GM19455 (cell line): Measurements from ENCODE around the gene ZCCHC14.
A peak's percentile ranks its signal among the peaks of the same experiment; 100 is the strongest.

Experiments used
- ATAC-seq: cut with Tn5 transposase; IDR thresholded peaks from one replicate; pipeline ENCODE4 v1.9.1; 2021; ENCODE audit not compliant: unreplicated experiment

Gene ZCCHC14

GRCh38 chr16:87492721-87493607 is at the start of gene ZCCHC14:
TSS of gene ZCCHC14 (minus strand) at chr16:87493024. CDS start at chr16:87492238, 786 bp downstream.
- ATAC-seq, result peak; percentile 84

DNA sequence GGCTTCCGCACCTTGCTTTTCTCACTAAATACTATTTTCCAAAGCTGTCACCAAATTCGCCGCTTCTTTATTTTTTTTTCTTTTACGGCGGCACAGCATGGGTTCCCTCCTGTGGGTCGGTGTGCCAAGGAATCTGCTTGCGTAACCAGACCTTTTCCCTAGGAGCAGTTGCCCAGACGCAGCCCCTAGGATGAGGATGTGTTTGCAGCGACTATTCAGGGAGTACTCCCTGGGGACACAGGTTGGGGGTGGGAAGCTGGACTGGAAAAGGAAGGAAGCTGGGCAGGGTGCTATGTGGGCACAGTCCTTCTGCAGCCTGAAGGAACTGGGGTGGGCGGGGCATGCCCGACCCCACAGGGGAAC is 49.0 kb upstream of the ZCCHC14 start:
- no peak for ATAC-seq

- ATAC-seq, result no peak
These were observed 48.5 kb upstream of the ZCCHC14 start for GRCh38 chr16:87541147-87541871.

- ATAC-seq, result no peak
These were observed 48.0 kb upstream of the ZCCHC14 start for GRCh38 chr16:87540897-87541146.

DNA sequence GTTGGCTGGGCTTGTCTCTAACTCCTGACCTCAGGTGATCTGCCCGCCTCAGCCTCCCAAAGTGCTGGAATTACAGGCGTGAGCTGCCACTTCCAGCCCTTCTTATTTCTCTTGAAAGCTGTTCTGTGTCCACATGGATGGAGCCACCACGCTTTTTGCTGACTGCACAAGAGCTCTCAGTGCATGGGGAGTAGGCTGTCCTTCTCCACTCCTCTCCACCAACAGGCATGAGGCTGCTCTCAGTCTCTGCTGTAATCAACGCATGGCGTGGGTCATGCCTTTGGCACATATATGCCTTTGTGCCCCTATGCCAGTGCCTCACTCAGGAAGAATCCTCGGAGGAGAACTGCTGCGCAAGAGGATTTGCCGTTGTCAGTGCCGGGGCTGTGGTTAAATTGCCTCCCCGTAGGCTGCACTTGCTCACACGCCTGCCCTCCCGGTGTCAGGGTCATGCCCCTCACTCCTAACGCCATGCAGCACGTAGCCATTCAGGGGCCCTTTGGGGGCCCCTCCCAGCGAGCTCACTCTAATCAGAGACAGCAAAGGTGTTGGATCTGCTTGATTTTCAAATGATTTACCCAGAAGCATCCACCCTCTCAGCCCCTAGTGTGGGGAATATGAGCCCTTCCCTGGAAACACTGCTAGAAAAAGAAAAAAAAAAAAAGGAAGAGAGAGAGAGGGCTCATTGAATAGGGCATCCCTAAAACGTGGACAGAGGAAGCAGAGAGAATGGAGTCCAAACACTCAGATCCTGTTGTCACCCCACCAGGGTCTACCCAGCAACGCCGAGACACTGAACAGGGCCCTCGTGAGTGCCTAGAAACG is 47.5 kb upstream of the ZCCHC14 start:
- no peak for ATAC-seq

- ATAC-seq, result no peak
These were observed 46.3 kb upstream of the ZCCHC14 start for GRCh38 chr16:87539113-87539512.

GRCh38 chr16:87538594-87538993 is 45.8 kb upstream of the ZCCHC14 start:
- ATAC-seq, result no peak

DNA sequence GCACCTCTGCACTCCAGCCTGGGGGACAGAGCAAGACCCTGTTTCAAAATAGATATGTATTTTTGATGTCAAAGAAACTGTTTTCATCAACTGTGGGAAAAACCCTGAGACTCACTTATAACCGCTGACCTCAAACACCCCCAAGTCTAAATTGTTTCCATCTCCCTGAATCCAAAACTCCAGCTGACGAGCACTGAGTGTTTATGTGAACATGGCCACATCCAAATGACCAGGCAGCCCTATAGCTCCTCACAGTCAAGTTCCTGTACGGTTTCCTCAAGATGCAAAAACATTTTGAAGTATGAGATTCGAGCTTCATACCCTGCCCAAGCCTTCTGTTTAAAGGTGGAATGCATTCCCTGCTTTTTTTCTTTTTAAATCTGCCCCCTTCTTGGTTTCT is 45.3 kb upstream of the ZCCHC14 start:
- no peak for ATAC-seq

- ATAC-seq, result no peak
These were observed 43.9 kb upstream of the ZCCHC14 start for GRCh38 chr16:87536795-87537142.

DNA sequence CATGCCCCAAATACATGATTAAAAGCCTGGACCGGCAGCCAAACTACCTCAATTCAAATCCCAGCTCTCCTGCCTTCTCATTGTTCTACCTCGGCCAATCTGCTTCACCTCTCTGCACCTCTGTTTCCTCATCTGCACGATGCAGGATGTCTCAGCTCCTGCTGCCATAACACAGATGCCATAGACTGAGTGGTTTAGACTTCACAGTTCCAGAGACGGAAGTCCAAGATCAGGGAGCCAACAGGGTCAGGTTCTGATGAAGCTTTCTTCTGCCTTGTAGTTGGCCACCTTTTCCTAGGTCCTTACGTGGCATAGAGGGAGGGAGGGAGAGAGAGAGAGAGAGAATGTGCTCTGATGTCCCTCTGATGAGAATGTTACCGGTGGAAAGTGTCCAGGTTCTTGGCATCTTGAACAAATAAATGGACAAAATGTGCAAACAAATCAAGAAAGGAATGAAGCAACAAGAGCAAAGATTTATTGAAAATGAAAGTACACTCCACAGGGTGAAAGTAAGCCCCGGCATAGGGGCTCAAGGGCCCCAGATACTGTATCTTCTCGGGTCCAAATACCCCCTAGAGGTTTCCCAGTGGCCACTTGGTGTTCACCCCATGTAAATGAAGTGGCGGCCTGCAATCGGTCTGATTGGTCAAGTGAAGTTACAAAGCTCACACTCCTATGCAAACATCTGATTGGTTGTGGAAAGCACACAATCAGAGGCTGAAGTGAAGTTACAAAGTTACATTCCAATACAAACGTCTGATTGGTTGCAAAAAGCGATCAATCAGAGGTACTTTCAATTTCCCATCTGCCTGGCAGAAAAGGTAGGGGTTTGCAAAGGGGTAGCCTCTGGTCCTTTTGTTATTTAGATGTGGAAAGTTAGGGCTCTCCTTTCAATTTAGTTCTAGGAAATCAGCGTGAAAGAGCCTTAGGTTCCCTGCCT is 43.3 kb upstream of the ZCCHC14 start:
- ATAC-seq, result no peak

DNA sequence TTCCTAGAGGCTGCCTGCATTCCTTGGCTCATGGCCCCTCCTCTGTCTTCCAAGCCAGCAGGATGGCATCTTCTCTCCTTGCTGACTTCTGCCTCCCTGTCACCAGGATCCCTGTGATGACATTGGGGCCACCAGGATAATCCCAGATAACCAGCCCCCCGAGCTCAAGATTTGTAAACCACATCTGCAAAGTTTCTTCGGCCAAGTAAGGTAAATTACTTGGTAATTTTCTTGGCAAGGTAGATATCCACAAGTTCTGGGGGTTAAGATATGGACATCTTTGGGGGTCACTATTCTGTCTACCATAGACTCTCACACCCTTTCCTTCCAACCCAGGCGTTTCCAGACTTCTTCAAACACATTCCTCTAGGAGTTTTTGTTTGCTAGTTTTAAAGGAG is 42.6 kb upstream of the ZCCHC14 start:
- no peak for ATAC-seq

- ATAC-seq, result no peak
These were observed 41.9 kb upstream of the ZCCHC14 start for GRCh38 chr16:87534751-87535150.

DNA sequence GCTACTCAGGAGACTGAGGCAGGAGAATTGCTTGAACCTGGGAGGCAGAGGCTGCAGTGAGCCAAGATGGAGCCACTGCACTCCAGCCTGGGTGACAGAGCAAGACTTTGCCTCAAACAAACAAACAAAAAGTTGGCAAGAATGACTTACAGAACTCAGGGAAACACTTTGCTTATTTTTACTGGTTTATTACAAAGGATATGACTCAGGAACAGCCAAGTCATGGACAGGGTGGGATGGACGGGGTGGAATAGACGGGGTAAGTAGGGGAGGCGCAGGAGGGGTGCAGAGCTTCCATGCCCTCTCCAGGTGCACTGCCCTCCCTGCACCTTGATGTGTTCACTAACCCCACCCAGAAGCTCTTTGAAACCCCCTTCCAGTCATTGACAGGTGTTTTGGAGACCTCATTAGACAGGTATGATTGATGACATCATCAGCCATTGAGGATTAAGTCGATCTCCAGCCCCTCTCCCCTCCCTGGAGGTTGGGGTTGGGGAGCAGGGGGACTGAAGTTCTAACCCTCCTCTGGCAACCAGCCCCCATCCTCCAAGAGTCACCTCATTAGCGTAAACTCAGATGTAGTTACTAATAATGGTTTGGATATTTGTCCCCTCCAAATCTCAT is 41.3 kb upstream of the ZCCHC14 start:
- no peak for ATAC-seq

GRCh38 chr16:87533061-87533460 is 40.2 kb upstream of the ZCCHC14 start:
- no peak for ATAC-seq

- ATAC-seq, result no peak
These were observed 38.6 kb upstream of the ZCCHC14 start for GRCh38 chr16:87531418-87531817.

GRCh38 chr16:87528690-87529579 is 36.1 kb upstream of the ZCCHC14 start:
- no peak for ATAC-seq

DNA sequence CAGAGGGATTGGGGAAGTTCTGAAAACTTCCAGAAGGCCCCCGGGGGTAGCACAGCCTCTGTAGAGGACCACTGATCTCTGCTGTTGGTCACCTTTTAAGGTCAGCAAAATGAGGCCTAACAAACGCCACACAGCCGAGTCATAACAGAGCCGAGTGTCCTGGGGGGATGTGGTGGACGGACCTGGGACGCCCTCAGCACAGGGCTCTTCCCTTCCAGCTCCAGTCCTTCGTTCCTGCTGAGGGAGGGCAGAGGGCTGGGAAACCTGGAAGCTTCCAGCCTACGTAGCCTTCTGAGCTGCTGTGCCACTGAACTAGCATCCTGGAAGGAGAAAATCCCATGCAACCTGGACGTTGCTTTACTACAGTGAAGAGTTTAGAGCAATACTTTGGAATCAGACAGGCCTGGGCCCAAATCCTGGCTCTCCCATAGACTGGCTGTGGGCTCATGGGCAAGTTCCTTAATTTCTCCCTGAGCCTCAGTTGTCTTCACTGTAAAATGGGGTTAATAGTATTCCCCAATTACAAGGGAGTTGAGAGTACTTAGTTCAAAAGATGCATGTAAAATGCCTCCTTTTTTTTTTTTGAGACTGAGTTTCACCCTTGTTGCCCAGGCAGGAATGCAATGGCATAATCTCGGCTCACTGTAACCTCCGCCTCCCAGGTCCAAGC is 34.4 kb upstream of the ZCCHC14 start:
- ATAC-seq, result no peak

GRCh38 chr16:87526238-87526947 is 33.6 kb upstream of the ZCCHC14 start:
- ATAC-seq, result no peak
